Measurements from ENCODE around the gene IFNA4.

DNA sequence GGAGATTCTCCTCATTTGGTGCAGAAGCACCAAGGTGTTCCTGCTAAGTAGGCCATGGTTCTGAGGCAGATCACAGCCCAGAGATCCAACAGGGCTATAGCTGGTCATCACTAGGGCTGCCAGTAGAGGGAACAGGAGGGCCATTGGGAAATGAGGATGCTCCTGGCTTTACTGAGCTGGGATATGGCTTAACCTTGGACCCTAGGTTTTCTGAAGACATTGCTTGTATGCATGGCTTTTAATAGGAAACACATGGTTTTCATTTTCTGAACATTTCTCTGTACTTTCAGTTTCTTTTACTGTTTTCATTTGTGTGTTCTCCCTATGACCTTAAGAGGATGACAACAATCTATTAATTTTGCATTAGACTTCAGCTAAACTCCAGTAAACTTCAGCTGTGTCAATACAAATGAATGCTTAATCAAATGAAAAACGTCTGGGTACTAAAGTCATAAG lies 45.9 kb downstream of the IFNA4 start, which contains the start of gene IFNW1:
- TF ChIP-seq, protein P1, sequence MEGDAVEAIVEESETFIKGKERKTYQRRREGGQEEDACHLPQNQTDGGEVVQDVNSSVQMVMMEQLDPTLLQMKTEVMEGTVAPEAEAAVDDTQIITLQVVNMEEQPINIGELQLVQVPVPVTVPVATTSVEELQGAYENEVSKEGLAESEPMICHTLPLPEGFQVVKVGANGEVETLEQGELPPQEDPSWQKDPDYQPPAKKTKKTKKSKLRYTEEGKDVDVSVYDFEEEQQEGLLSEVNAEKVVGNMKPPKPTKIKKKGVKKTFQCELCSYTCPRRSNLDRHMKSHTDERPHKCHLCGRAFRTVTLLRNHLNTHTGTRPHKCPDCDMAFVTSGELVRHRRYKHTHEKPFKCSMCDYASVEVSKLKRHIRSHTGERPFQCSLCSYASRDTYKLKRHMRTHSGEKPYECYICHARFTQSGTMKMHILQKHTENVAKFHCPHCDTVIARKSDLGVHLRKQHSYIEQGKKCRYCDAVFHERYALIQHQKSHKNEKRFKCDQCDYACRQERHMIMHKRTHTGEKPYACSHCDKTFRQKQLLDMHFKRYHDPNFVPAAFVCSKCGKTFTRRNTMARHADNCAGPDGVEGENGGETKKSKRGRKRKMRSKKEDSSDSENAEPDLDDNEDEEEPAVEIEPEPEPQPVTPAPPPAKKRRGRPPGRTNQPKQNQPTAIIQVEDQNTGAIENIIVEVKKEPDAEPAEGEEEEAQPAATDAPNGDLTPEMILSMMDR (IDR thresholded peaks at IDR 0.05), result no peak
- no peak for TF ChIP-seq POLR2AphosphoS5 (IDR thresholded peaks at IDR 0.05; ENCODE audit: insufficient read depth in 1 of 2, low read depth in 1 of 2)
- TF ChIP-seq POLR2A (IDR thresholded peaks at IDR 0.05), result no peak
